ENCODE measurements around the gene HAUS6.
A peak's percentile ranks its signal among the peaks of the same experiment; 100 is the strongest.
"Not testable (repeated sequence)": the region's sequence is repeated elsewhere in the genome, so short reads cannot be mapped to it uniquely, and the experiment has no call there.

Gene HAUS6, protein sequence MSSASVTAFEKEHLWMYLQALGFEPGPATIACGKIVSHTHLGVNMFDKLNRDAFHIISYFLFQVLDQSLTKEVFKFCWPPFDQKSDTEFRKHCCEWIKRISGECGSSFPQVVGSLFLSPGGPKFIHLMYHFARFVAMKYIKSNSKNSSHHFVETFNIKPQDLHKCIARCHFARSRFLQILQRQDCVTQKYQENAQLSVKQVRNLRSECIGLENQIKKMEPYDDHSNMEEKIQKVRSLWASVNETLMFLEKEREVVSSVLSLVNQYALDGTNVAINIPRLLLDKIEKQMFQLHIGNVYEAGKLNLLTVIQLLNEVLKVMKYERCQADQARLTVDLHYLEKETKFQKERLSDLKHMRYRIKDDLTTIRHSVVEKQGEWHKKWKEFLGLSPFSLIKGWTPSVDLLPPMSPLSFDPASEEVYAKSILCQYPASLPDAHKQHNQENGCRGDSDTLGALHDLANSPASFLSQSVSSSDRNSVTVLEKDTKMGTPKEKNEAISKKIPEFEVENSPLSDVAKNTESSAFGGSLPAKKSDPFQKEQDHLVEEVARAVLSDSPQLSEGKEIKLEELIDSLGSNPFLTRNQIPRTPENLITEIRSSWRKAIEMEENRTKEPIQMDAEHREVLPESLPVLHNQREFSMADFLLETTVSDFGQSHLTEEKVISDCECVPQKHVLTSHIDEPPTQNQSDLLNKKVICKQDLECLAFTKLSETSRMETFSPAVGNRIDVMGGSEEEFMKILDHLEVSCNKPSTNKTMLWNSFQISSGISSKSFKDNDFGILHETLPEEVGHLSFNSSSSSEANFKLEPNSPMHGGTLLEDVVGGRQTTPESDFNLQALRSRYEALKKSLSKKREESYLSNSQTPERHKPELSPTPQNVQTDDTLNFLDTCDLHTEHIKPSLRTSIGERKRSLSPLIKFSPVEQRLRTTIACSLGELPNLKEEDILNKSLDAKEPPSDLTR

GRCh38 chr9:19102631-19103345 is at the start of gene HAUS6:
TSS of gene HAUS6 (minus strand) at chr9:19102904. CDS start at chr9:19102651, 253 bp downstream.
- no peaks in the 10 kb centered on the region for H3K9me3 ChIP-seq (ENCODE audit: control insufficient read depth, low read depth, low read length)
- H3K9ac ChIP-seq (ENCODE audit: low read length), result peak within 1 kb of the TSS; percentile 94
- H3K4me3 ChIP-seq (ENCODE audit: low read length), result peak within 1 kb of the TSS; percentile 92
- peak within 1 kb of the TSS; percentile 79 for H3K27ac ChIP-seq (ENCODE audit: low read length)
- no peaks in the 10 kb centered on the region for H3K4me1 ChIP-seq (ENCODE audit: control insufficient read depth, low read depth, low read length)
- peaks cover 7% of the 10 kb centered on the region for H3K36me3 ChIP-seq (ENCODE audit: control insufficient read depth, low read depth, low read length)
- no peaks in the 10 kb centered on the region for H3K27me3 ChIP-seq (ENCODE audit: control insufficient read depth, insufficient read depth, low read length)

DNA sequence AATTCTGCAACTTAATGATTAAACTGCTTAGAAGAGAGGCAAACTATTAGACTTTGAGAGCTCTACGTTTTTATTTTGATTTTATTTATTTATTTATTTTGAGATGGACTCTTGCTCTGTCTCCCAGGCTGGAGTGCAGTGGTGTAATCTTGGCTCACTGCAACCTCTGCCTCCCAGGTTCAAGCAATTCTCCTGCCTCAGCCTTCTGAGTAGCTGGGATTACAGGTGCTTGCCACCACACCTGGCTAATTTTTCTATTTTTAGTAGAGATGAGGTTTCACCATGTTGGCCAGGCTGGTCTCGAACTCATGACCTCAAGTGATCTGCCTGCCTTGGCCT is 49.4 kb upstream of the HAUS6 start:
- H3K9me3 ChIP-seq (ENCODE audit: control insufficient read depth, low read depth, low read length); H3K36me3 ChIP-seq (ENCODE audit: control insufficient read depth, low read depth, low read length); H3K27ac ChIP-seq (ENCODE audit: low read length); H3K4me3 ChIP-seq (ENCODE audit: low read length); H3K27me3 ChIP-seq (ENCODE audit: control insufficient read depth, insufficient read depth, low read length); H3K9ac ChIP-seq (ENCODE audit: low read length); H3K4me1 ChIP-seq (ENCODE audit: control insufficient read depth, low read depth, low read length): not testable (repeated sequence)

- no peaks in the 10 kb centered on the region for H3K4me1 ChIP-seq (ENCODE audit: control insufficient read depth, low read depth, low read length)
- no peaks in the 10 kb centered on the region for H3K27me3 ChIP-seq (ENCODE audit: control insufficient read depth, insufficient read depth, low read length)
- no peaks in the 10 kb centered on the region for H3K9me3 ChIP-seq (ENCODE audit: control insufficient read depth, low read depth, low read length)
- H3K36me3 ChIP-seq (ENCODE audit: control insufficient read depth, low read depth, low read length), result no peaks in the 10 kb centered on the region
- H3K27ac ChIP-seq (ENCODE audit: low read length), result no peak overlapping the region
- H3K9ac ChIP-seq (ENCODE audit: low read length), result no peak overlapping the region
- no peak overlapping the region for H3K4me3 ChIP-seq (ENCODE audit: low read length)
Observed at GRCh38 chr9:19151425-19152159, 48.9 kb upstream of the HAUS6 start.

GRCh38 chr9:19149230-19149629 is 46.5 kb upstream of the HAUS6 start:
- H3K9ac ChIP-seq (ENCODE audit: low read length), result no peak overlapping the region
- H3K27me3 ChIP-seq (ENCODE audit: control insufficient read depth, insufficient read depth, low read length), result no peaks in the 10 kb centered on the region
- no peaks in the 10 kb centered on the region for H3K4me1 ChIP-seq (ENCODE audit: control insufficient read depth, low read depth, low read length)
- H3K9me3 ChIP-seq (ENCODE audit: control insufficient read depth, low read depth, low read length), result no peaks in the 10 kb centered on the region
- no peaks in the 10 kb centered on the region for H3K36me3 ChIP-seq (ENCODE audit: control insufficient read depth, low read depth, low read length)
- H3K4me3 ChIP-seq (ENCODE audit: low read length), result no peak overlapping the region
- H3K27ac ChIP-seq (ENCODE audit: low read length), result no peak overlapping the region

GRCh38 chr9:19148187-19148586 is 45.5 kb upstream of the HAUS6 start:
- Histone ChIP-seq H3K27ac (ENCODE audit: low read length) (no peak overlapping the region), H3K9me3 (ENCODE audit: control insufficient read depth, low read depth, low read length) (no peaks in the 10 kb centered on the region), H3K4me3 (ENCODE audit: low read length) (no peak overlapping the region), H3K36me3 (ENCODE audit: control insufficient read depth, low read depth, low read length) (no peaks in the 10 kb centered on the region), H3K4me1 (ENCODE audit: control insufficient read depth, low read depth, low read length) (no peaks in the 10 kb centered on the region), H3K27me3 (ENCODE audit: control insufficient read depth, insufficient read depth, low read length) (no peaks in the 10 kb centered on the region), H3K9ac (ENCODE audit: low read length) (no peak overlapping the region)

- no peaks in the 10 kb centered on the region for H3K9me3 ChIP-seq (ENCODE audit: control insufficient read depth, low read depth, low read length)
- no peak overlapping the region for H3K4me3 ChIP-seq (ENCODE audit: low read length)
- no peaks in the 10 kb centered on the region for H3K4me1 ChIP-seq (ENCODE audit: control insufficient read depth, low read depth, low read length)
Observed at GRCh38 chr9:19146441-19147024, 43.8 kb upstream of the HAUS6 start.

DNA sequence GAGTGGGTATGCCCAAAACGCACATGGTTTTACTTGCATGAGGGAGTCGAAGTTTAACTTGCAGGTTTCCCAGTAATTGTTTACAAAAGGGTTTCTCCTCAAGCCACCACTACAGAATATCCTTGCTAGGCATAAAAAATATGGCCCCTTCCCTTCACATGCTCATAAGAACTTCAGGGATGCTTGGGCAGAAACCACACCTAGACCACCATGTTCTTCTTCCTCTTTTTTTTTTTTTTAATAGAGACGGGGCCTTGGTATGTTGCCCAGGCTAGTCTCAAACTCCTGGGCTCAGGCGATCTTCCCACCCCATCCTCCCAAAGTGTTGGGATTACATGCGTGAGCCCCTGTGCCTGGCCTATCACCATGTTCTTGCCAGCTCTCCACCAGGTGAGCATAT is 43.2 kb upstream of the HAUS6 start:
- no peaks in the 10 kb centered on the region for H3K9me3 ChIP-seq (ENCODE audit: control insufficient read depth, low read depth, low read length)
- H3K9ac ChIP-seq (ENCODE audit: low read length), result no peak overlapping the region
- H3K4me3 ChIP-seq (ENCODE audit: low read length), result no peak overlapping the region
- H3K36me3 ChIP-seq (ENCODE audit: control insufficient read depth, low read depth, low read length), result no peaks in the 10 kb centered on the region
- H3K4me1 ChIP-seq (ENCODE audit: control insufficient read depth, low read depth, low read length), result no peaks in the 10 kb centered on the region
- H3K27me3 ChIP-seq (ENCODE audit: control insufficient read depth, insufficient read depth, low read length), result no peaks in the 10 kb centered on the region
- H3K27ac ChIP-seq (ENCODE audit: low read length), result no peak overlapping the region

More at GRCh38 chr9:19146441-19147024, 43.8 kb upstream of the HAUS6 start:
- Histone ChIP-seq H3K27ac (ENCODE audit: low read length) (no peak overlapping the region), H3K27me3 (ENCODE audit: control insufficient read depth, insufficient read depth, low read length) (no peaks in the 10 kb centered on the region), H3K36me3 (ENCODE audit: control insufficient read depth, low read depth, low read length) (no peaks in the 10 kb centered on the region), H3K9ac (ENCODE audit: low read length) (no peak overlapping the region)

DNA sequence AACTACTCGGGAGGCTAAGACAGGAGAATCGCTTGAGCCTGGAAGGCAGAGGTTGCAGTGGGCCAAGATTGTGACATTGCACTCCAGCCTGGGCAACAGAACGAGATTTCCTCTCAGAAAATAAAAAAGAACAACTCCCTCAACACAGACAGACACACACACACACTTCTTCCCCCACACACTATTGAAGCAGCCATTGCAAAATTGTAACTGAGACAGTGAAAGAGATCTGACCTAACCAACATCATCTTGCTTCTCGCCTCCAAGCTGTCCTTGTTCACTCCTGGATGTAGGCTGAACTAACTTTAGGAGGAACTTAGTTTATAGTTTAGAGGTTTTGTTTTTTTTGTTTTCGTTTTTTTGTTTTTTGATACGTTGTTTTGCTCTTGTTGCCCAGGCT is 37.6 kb upstream of the HAUS6 start:
- H3K9me3 ChIP-seq (ENCODE audit: control insufficient read depth, low read depth, low read length), result no peaks in the 10 kb centered on the region
- no peak overlapping the region for H3K27ac ChIP-seq (ENCODE audit: low read length)
- H3K4me1 ChIP-seq (ENCODE audit: control insufficient read depth, low read depth, low read length), result no peaks in the 10 kb centered on the region
- no peaks in the 10 kb centered on the region for H3K27me3 ChIP-seq (ENCODE audit: control insufficient read depth, insufficient read depth, low read length)
- no peak overlapping the region for H3K4me3 ChIP-seq (ENCODE audit: low read length)
- no peaks in the 10 kb centered on the region for H3K36me3 ChIP-seq (ENCODE audit: control insufficient read depth, low read depth, low read length)
- no peak overlapping the region for H3K9ac ChIP-seq (ENCODE audit: low read length)

DNA sequence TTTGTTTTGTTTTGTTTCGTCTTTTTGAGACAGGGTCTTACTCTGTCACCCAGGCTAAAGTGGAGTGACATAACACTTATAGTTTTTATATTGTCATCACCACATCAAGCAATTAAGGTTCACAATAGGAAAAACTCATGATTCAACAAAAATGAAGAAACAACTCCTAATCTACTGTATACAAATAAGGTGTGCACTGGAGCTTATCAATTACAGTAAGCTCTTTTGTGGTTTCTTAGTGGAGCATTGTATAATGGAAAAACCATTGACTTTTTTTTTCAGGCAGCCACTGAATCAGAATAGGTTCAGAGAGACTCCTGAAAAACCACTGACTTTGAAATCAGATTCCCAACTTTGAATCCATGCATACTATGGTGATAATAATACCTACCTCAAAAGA is 35.4 kb upstream of the HAUS6 start:
- Histone ChIP-seq H3K27ac (ENCODE audit: low read length) (no peak overlapping the region), H3K36me3 (ENCODE audit: control insufficient read depth, low read depth, low read length) (no peaks in the 10 kb centered on the region), H3K4me3 (ENCODE audit: low read length) (no peak overlapping the region), H3K4me1 (ENCODE audit: control insufficient read depth, low read depth, low read length) (no peaks in the 10 kb centered on the region), H3K9ac (ENCODE audit: low read length) (no peak overlapping the region), H3K27me3 (ENCODE audit: control insufficient read depth, insufficient read depth, low read length) (no peaks in the 10 kb centered on the region), H3K9me3 (ENCODE audit: control insufficient read depth, low read depth, low read length) (no peaks in the 10 kb centered on the region)

- Histone ChIP-seq H3K27ac (ENCODE audit: low read length) (no peak overlapping the region), H3K4me3 (ENCODE audit: low read length) (no peak overlapping the region), H3K4me1 (ENCODE audit: control insufficient read depth, low read depth, low read length) (no peaks in the 10 kb centered on the region)
Observed at GRCh38 chr9:19137282-19137681, 34.6 kb upstream of the HAUS6 start.

More at GRCh38 chr9:19137282-19137681, 34.6 kb upstream of the HAUS6 start:
- Histone ChIP-seq H3K9me3 (ENCODE audit: control insufficient read depth, low read depth, low read length) (no peaks in the 10 kb centered on the region), H3K27me3 (ENCODE audit: control insufficient read depth, insufficient read depth, low read length) (no peaks in the 10 kb centered on the region), H3K9ac (ENCODE audit: low read length) (no peak overlapping the region), H3K36me3 (ENCODE audit: control insufficient read depth, low read depth, low read length) (no peaks in the 10 kb centered on the region)
